Right lobe of liver (tissue), 4 donors: ENCODE data around the gene TMEM131L.
"Not testable (repeated sequence)": the region's sequence is repeated elsewhere in the genome, so short reads cannot be mapped to it uniquely, and the experiment has no call there.

ENCODE experiments used
- CTCF ChIP-seq, 4 donors: fragments of 200-600 bp in 3 of 4; fragments of 450-650 bp in 1 of 4; IDR thresholded peaks; one replicate each; pipeline versions ENCODE4 v1.5.1 to v1.8.0; 2016 to 2022; ENCODE audit warnings: antibody characterized with exemption in 4 of 4, mild to moderate bottlenecking in 2 of 4
- POLR2A ChIP-seq: fragments of 450-650 bp; IDR thresholded peaks from one replicate; pipeline ENCODE4 v1.6.1; 2017; ENCODE audit warnings: antibody characterized with exemption, mild to moderate bottlenecking
- donor health status: DM: no; HTN: no; CAD: no.
- donor health status: DM: no; HTN: no; CAD: no.
- donor health status: DM: no; HTN: yes; CAD: no.

GRCh38 chr4:153416456-153416855 lies 49.7 kb upstream of the TMEM131L start:
- TF ChIP-seq CTCF (IDR thresholded peaks at IDR 0.05); POLR2A: not testable (repeated sequence)
